IPS DF 6.9 (cell line): ENCODE results near the gene PTPRN2.

Experiments
- DNase-seq: peaks from one replicate; pipeline ENCODE4 v3.0.0-alpha.2; 2013; ENCODE audit warnings: low read depth, low spot score
- H3K27ac ChIP-seq: one replicate; pipeline ENCODE4 v1.5.1; 2013; ENCODE audit warnings: low read length, control low read depth
- H3K27me3 ChIP-seq: 2 replicates; pipeline ENCODE4 v1.6.1; 2013; ENCODE audit warnings: mild to moderate bottlenecking, low read length; ENCODE audit not compliant: control insufficient read depth, insufficient read depth
- H3K36me3 ChIP-seq: 2 replicates; pipeline ENCODE4 v1.6.1; 2013; ENCODE audit warnings: low read length; ENCODE audit not compliant: control insufficient read depth, insufficient read depth
- H3K4me1 ChIP-seq: 2 replicates; pipeline ENCODE4 v1.6.1; 2013; ENCODE audit warnings: low read length; ENCODE audit not compliant: control insufficient read depth, insufficient read depth
- H3K4me3 ChIP-seq: 2 replicates; pipeline ENCODE4 v1.5.1; 2013; ENCODE audit warnings: mild to moderate bottlenecking, low read length
- H3K9me3 ChIP-seq: 2 replicates; pipeline ENCODE4 v1.6.1; 2013; ENCODE audit warnings: low read length, inconsistent platforms; ENCODE audit not compliant: control insufficient read depth, insufficient read depth
- WGBS: extraction: QIAGEN DNeasy Blood & Tissue Kit; methylation state at CpG from one replicate; pipeline ENCODE4 v1.1.7; 2013; ENCODE audit warnings: mixed read lengths, missing lambda C conversion rate; ENCODE audit not compliant: insufficient read length, insufficient coverage; 5-methylcytosine and 5-hydroxymethylcytosine counted together

Gene PTPRN2

GRCh38 chr7:157862731-157863130 is 724.9 kb downstream of the PTPRN2 start:
- H3K36me3 ChIP-seq, result no peaks in the 10 kb centered on the region
- no peak overlapping the region for H3K27ac ChIP-seq
- H3K9me3 ChIP-seq, result peaks cover 35% of the 10 kb centered on the region
- no peaks in the 10 kb centered on the region for H3K4me1 ChIP-seq
- H3K4me3 ChIP-seq, result no peak overlapping the region
- WGBS, result no CpG with 5 or more reads among the region's 25 CpGs
- no peaks in the 10 kb centered on the region for H3K27me3 ChIP-seq
- no peak for DNase-seq

GRCh38 chr7:157861551-157861950 is 726.1 kb downstream of the PTPRN2 start:
- H3K4me3 ChIP-seq, result no peak overlapping the region
- peaks cover 33% of the 10 kb centered on the region for H3K9me3 ChIP-seq
- H3K36me3 ChIP-seq, result no peaks in the 10 kb centered on the region
- no CpG with 5 or more reads among the region's 17 CpGs for WGBS
- H3K27ac ChIP-seq, result no peak overlapping the region
- H3K27me3 ChIP-seq, result no peaks in the 10 kb centered on the region
- no peak for DNase-seq
- H3K4me1 ChIP-seq, result no peaks in the 10 kb centered on the region

- WGBS, result no CpG with 5 or more reads among the region's 21 CpGs
- H3K27ac ChIP-seq, result no peak overlapping the region
- no peak for DNase-seq
- H3K36me3 ChIP-seq, result no peaks in the 10 kb centered on the region
- H3K4me1 ChIP-seq, result no peaks in the 10 kb centered on the region
- H3K9me3 ChIP-seq, result peaks cover 30% of the 10 kb centered on the region
- H3K4me3 ChIP-seq, result no peak overlapping the region
- no peaks in the 10 kb centered on the region for H3K27me3 ChIP-seq
Observed at GRCh38 chr7:157861031-157861491, 726.6 kb downstream of the PTPRN2 start.

- no peaks in the 10 kb centered on the region for H3K4me1 ChIP-seq
- peaks cover 23% of the 10 kb centered on the region for H3K9me3 ChIP-seq
- H3K27ac ChIP-seq, result no peak overlapping the region
- no CpG with 5 or more reads among the region's 11 CpGs for WGBS
- H3K27me3 ChIP-seq, result no peaks in the 10 kb centered on the region
- H3K36me3 ChIP-seq, result no peaks in the 10 kb centered on the region
- no peak for DNase-seq
- H3K4me3 ChIP-seq, result no peak overlapping the region
Observed at GRCh38 chr7:157860406-157860805, 727.2 kb downstream of the PTPRN2 start.

- Histone ChIP-seq H3K27ac (no peak overlapping the region), H3K9me3 (peaks cover 20% of the 10 kb centered on the region), H3K27me3 (no peaks in the 10 kb centered on the region), H3K4me3 (no peak overlapping the region), H3K4me1 (no peaks in the 10 kb centered on the region), H3K36me3 (no peaks in the 10 kb centered on the region)
- no peak for DNase-seq
- WGBS, result no CpG with 5 or more reads among the region's 6 CpGs
Observed at GRCh38 chr7:157859915-157860314, 727.7 kb downstream of the PTPRN2 start.

- H3K27ac ChIP-seq, result no peak overlapping the region
- no CpG with 5 or more reads among the region's 21 CpGs for WGBS
- peaks cover 22% of the 10 kb centered on the region for H3K9me3 ChIP-seq
- no peaks in the 10 kb centered on the region for H3K4me1 ChIP-seq
- no peak overlapping the region for H3K4me3 ChIP-seq
- no peaks in the 10 kb centered on the region for H3K27me3 ChIP-seq
- H3K36me3 ChIP-seq, result no peaks in the 10 kb centered on the region
- no peak for DNase-seq
Observed at GRCh38 chr7:157857578-157858075, 730.0 kb downstream of the PTPRN2 start.

- no peak for DNase-seq
- H3K36me3 ChIP-seq, result no peaks in the 10 kb centered on the region
- WGBS, result no CpG with 5 or more reads among the region's 22 CpGs
- no peaks in the 10 kb centered on the region for H3K27me3 ChIP-seq
- H3K4me1 ChIP-seq, result no peaks in the 10 kb centered on the region
- no peak overlapping the region for H3K4me3 ChIP-seq
- H3K9me3 ChIP-seq, result peaks cover 20% of the 10 kb centered on the region
- no peak overlapping the region for H3K27ac ChIP-seq
Observed at GRCh38 chr7:157856873-157857577, 730.6 kb downstream of the PTPRN2 start.

- no peaks in the 10 kb centered on the region for H3K36me3 ChIP-seq
- no peak overlapping the region for H3K27ac ChIP-seq
- no peaks in the 10 kb centered on the region for H3K27me3 ChIP-seq
- DNase-seq, result no peak
- H3K4me3 ChIP-seq, result no peak overlapping the region
- no peaks in the 10 kb centered on the region for H3K4me1 ChIP-seq
- peaks cover 23% of the 10 kb centered on the region for H3K9me3 ChIP-seq
- WGBS, result no CpG with 5 or more reads among the region's 22 CpGs
Observed at GRCh38 chr7:157855452-157856213, 732.0 kb downstream of the PTPRN2 start.

- no peaks in the 10 kb centered on the region for H3K36me3 ChIP-seq
- H3K27me3 ChIP-seq, result no peaks in the 10 kb centered on the region
- no peak overlapping the region for H3K27ac ChIP-seq
- peaks cover 26% of the 10 kb centered on the region for H3K9me3 ChIP-seq
- H3K4me1 ChIP-seq, result no peaks in the 10 kb centered on the region
- no peak overlapping the region for H3K4me3 ChIP-seq
- no CpG with 5 or more reads among the region's 22 CpGs for WGBS
- no peak for DNase-seq
Observed at GRCh38 chr7:157855016-157855415, 732.6 kb downstream of the PTPRN2 start.

- Histone ChIP-seq H3K27me3 (no peaks in the 10 kb centered on the region), H3K27ac (no peak overlapping the region), H3K4me3 (no peak overlapping the region), H3K4me1 (no peaks in the 10 kb centered on the region), H3K36me3 (no peaks in the 10 kb centered on the region), H3K9me3 (peaks cover 28% of the 10 kb centered on the region)
- WGBS, result no CpG with 5 or more reads among the region's 28 CpGs
- DNase-seq, result no peak
Observed at GRCh38 chr7:157854066-157854891, 733.3 kb downstream of the PTPRN2 start.
